ENCODE measurements around the gene INAVA. TPM values are rescaled to one million over a fixed set of nuclear protein-coding genes. Genes with fewer than 3 reads are reported as not detected.

Gene INAVA
- total and polyA plus RNA-seq, 2 of the 13 experiments (the other 11 are each of a cell fraction or from before 2014, with no cell fraction given) = 6.0 to 13.5 TPM

DNA sequence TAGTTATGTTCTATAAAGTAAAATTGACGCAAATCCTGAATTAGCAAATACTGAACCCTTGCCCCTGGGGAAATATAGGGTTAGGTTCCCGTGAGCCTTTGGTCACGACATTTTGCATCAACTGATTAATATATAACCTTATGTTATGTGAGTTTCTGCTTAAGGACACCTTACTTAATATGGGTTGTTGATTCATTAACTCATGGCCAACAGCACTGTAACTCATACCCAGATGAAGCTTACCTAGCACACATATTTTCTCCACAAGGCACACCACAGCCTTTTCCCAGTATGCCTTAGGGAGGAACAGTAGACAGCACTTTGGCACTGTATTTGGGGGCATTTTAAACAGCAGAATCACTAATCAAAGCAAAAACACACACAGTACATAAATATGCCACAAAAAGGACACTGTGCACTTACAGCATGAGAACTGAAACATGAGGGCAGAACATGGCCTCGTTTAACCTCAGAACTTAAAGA lies 15.1 kb downstream of the INAVA start (continued):
- TF ChIP-seq CCAR2 (optimal IDR thresholded peaks at IDR 0.05; ENCODE audit: low read depth, low read length) = no peak

DNA sequence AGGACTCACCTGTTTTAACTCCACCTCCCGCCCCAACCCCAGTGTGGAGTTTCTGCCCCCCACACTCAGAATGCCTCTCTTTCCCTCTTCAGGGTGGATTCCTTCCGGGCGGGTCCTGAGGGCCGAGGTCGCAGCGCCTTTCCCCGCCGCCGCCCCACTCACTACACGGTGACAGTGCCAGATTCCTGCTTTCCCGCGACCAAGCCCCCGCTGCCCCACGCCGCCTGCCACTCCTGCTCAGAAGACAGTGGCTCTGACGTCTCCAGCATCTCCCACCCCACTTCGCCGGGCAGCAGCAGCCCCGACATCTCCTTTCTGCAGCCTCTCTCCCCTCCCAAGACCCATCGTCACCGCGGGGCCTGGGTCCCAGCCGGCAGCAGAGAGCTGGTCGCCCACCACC lies 16.7 kb downstream of the INAVA start:
- CTCF ChIA-PET (ENCODE audit: low intra/inter-chr PET ratio, low total read pairs) = no interaction called here
- H3K9me3 ChIP-seq (ENCODE audit: low read length) = no peaks in the 10 kb centered on the region
- no peaks in the 10 kb centered on the region for H4K20me1 ChIP-seq (ENCODE audit: insufficient read depth, low read length)
- intact Hi-C loops (cut with micrococcal nuclease; ENCODE audit: unreplicated experiment) = no loop called here
- in situ Hi-C loops (cut with HindIII; ENCODE audit: extremely low pct_ligation_motif_present, low pct_unique_long_range_greater_than_20kb) = no loop called here
- DNase-seq (ENCODE audit: low spot score) (no peak), ATAC-seq (no peak), FAIRE-seq (no peak)
- H3K9ac ChIP-seq (ENCODE audit: insufficient read depth, low read depth, low read length) = no peak overlapping the region
- H3K27ac ChIP-seq (ENCODE audit: extremely low read length, insufficient read depth, low read length) = no peak overlapping the region
- H3K4me1 ChIP-seq (ENCODE audit: insufficient read depth, low read length) = peaks cover 30% of the 10 kb centered on the region
- H3K36me3 ChIP-seq (replicated peaks in 1 of 2; ENCODE audit: control insufficient read depth in 1 of 2, insufficient read depth in 2 of 2, low read length in 2 of 2) = peaks cover 12 to 32% of the 10 kb centered on the region in 2 experiments; a peak in 4 of 5 replicates
- POLR2A ChIA-PET = no interaction called here
- no peaks in the 10 kb centered on the region for H3K79me2 ChIP-seq (ENCODE audit: insufficient read depth, low read length)
- no peaks in the 10 kb centered on the region for H3K27me3 ChIP-seq (ENCODE audit: control insufficient read depth in 1 of 2, insufficient read depth in 2 of 2, low read length in 2 of 2)
- 99% methylated on average over 22 of the region's 24 CpGs for WGBS (ENCODE audit: low lambda C conversion rate)
- H3K4me3 ChIP-seq (replicated peaks in 1 of 3; ENCODE audit: insufficient read depth in 1 of 3, low read depth in 2 of 3, low read length in 3 of 3) = no peak overlapping the region
- BruUV-seq (replicated peaks) = no TSS peak
- H2AFZ ChIP-seq (ENCODE audit: low read length) = no peak overlapping the region
- no peak overlapping the region for H3K4me2 ChIP-seq (ENCODE audit: low read depth, low read length)
- TF ChIP-seq TGIF2 (CRISPR knock-in tag; IDR thresholded peaks at IDR 0.05) (no peak), ARHGAP35 (CRISPR knock-in tag; IDR thresholded peaks at IDR 0.05; ENCODE audit: borderline replicate concordance) (no peak), ZMYM4 (CRISPR knock-in tag; IDR thresholded peaks at IDR 0.05) (no peak), MAFG (CRISPR knock-in tag; IDR thresholded peaks at IDR 0.05) (no peak), SALL2 (CRISPR knock-in tag; IDR thresholded peaks at IDR 0.05) (no peak), SMAD3 (CRISPR knock-in tag; IDR thresholded peaks at IDR 0.05) (no peak), ZNF790 (CRISPR knock-in tag; IDR thresholded peaks at IDR 0.05; ENCODE audit: borderline replicate concordance) (no peak), ZNF484 (CRISPR knock-in tag; IDR thresholded peaks at IDR 0.05; ENCODE audit: borderline replicate concordance, low read depth) (no peak), NFE2 (CRISPR knock-in tag; IDR thresholded peaks at IDR 0.05) (no peak), ZNF761 (CRISPR knock-in tag; conservative IDR thresholded peaks at IDR 0.05) (no peak), RBM22 (optimal IDR thresholded peaks at IDR 0.05; ENCODE audit: low read length) (no peak), ZNF12 (CRISPR knock-in tag; IDR thresholded peaks at IDR 0.05) (no peak)
- TF ChIP-seq, protein P1, sequence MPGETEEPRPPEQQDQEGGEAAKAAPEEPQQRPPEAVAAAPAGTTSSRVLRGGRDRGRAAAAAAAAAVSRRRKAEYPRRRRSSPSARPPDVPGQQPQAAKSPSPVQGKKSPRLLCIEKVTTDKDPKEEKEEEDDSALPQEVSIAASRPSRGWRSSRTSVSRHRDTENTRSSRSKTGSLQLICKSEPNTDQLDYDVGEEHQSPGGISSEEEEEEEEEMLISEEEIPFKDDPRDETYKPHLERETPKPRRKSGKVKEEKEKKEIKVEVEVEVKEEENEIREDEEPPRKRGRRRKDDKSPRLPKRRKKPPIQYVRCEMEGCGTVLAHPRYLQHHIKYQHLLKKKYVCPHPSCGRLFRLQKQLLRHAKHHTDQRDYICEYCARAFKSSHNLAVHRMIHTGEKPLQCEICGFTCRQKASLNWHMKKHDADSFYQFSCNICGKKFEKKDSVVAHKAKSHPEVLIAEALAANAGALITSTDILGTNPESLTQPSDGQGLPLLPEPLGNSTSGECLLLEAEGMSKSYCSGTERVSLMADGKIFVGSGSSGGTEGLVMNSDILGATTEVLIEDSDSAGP (CRISPR knock-in tag; IDR thresholded peaks at IDR 0.05; ENCODE audit: borderline replicate concordance) = no peak
- TF ChIP-seq, protein P2, sequence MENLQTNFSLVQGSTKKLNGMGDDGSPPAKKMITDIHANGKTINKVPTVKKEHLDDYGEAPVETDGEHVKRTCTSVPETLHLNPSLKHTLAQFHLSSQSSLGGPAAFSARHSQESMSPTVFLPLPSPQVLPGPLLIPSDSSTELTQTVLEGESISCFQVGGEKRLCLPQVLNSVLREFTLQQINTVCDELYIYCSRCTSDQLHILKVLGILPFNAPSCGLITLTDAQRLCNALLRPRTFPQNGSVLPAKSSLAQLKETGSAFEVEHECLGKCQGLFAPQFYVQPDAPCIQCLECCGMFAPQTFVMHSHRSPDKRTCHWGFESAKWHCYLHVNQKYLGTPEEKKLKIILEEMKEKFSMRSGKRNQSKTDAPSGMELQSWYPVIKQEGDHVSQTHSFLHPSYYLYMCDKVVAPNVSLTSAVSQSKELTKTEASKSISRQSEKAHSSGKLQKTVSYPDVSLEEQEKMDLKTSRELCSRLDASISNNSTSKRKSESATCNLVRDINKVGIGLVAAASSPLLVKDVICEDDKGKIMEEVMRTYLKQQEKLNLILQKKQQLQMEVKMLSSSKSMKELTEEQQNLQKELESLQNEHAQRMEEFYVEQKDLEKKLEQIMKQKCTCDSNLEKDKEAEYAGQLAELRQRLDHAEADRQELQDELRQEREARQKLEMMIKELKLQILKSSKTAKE (CRISPR knock-in tag; IDR thresholded peaks at IDR 0.05; ENCODE audit: borderline replicate concordance) = no peak
- TF ChIP-seq, protein P3, sequence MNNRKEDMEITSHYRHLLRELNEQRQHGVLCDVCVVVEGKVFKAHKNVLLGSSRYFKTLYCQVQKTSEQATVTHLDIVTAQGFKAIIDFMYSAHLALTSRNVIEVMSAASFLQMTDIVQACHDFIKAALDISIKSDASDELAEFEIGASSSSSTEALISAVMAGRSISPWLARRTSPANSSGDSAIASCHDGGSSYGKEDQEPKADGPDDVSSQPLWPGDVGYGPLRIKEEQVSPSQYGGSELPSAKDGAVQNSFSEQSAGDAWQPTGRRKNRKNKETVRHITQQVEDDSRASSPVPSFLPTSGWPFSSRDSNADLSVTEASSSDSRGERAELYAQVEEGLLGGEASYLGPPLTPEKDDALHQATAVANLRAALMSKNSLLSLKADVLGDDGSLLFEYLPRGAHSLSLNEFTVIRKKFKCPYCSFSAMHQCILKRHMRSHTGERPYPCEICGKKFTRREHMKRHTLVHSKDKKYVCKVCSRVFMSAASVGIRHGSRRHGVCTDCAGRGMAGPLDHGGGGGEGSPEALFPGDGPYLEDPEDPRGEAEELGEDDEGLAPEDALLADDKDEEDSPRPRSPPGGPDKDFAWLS (CRISPR knock-in tag; IDR thresholded peaks at IDR 0.05; ENCODE audit: borderline replicate concordance) = no peak
